Activated CD4-positive, alpha-beta T cell treated with anti-CD3 and anti-CD28 coated beads for 48 hours (primary cell): Measurements from ENCODE around the gene BSND.

Source experiments
- DNase-seq: peaks from one replicate; pipeline ENCODE4 v3.0.0-alpha.2; 2020

The BSND gene

DNA sequence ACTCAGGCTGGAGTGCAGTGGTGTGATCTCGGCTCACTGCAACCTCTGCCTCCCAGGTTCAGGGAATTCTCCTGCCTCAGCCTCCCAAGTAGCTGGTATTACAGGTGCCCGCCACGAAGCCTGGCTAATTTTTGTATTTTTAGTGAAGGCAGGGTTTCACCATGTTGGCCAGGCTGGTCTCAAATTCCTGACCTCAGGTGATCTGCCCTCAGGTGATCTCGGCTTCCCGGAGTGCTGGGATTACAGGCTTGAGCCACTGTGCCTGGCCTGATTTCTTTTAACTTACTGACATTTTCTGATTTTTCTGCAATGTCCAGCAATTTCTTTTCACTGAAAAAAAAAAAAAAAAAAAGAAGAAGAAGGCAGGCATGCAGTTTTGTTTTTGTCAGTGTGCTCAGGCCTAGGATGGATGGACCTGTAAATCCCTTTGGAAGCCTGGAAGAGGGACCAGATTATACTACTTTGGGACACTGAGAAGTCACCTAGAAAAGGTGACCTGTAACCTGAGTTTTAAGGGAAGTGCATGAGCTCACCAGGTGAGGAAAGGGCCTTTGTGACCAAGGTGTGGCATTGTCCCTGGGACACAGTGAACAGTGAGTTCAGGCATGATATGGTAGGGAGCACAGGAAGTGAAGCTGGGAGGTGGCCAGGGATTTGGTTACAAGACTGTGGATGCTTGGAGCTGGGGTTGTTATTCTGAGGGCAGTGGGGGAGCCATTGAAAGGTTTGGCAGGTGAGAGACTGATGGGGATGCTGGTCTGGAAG, 21.0 kb upstream of the BSND start:
- no peak for DNase-seq

DNA sequence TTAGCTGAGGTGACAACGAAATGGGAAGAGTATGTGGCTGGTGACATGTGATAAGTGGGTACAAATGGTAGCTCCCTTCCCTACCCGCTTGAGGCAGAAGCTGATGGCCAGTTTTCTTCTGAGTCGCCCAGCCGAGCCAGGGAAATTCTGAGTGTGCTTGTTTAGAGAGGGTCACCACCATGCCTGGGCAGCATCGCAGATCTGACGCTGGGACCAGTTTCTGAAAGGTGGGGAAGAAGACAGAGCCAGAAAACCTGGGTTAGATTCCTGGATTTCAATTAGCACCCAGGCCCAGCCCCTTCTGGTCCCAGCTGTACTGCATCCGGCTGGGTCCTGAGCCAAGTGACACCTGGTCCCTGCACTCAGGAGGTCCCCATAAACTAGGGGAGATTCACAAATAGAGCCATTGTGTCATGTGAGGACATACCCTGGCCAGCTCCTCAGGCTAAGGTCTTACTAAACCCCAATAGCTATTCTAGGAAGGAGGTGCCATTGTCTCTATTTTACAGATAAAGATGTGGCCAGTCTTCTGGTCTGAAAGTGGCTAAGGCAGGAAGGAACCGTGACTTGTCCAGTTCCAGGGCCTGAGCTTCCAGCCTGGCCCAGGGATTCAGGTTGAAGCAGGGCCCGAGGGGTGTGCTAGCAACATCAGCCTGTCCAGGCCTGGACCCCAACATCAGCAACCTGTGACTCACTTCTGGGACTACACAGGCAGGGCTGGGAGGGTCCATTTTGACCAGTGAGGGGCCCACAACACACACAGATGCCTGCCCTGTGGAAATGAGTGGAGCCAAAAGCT, 20.0 kb upstream of the BSND start:
- DNase-seq: no peak

DNA sequence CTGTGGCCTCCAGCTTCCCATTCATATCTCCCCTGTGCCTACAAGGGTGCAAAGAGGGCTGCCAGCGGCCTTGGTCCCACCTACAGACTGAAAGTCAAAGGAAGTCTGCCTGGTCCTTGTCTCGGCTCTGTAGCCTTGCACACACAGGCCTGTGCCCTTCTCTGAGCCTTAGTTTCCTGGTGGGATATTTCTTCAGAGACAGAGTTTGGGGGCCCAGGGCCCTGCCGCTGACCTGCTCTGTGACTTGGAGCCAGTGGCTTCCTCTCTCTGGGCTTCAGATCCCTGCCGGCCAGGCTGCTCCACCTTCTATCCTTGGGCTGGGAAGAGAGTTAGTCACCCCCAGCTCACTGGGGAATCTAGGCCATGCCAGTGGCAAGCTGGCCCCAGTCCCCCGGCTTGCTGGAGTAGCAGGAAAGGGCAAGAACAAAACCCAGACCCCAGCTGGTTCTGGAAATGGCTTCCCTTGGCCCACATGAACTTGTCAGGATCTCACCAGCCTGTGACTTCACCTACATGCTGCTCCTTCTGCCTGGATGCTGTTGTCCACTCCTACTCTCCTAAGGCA, 19.3 kb upstream of the BSND start:
- DNase-seq: no peak

DNA sequence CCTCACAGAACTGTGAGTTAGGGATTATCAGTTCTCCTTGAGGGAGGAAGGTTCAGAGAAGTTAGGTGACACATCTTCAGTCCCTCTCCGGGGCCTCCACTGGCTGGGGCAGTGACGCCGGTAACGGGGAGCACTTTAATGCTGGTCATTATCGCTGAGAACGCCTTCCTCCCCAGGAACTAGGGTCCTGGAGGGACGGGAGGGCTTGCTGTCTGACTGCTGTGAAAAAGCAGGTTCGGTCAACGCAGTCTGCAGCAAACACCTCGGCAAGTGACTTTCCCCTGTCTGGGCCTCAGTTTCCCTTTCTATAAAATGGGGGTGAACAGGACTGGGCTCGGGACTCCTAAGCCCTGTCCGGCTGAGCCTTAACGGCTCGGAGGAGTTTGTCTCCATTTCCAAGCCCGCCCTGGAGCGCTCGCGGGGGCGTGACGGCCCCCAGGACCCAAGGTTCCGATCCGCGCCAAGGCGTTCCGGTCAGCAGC, 18.6 kb upstream of the BSND start:
- DNase-seq: no peak

DNA sequence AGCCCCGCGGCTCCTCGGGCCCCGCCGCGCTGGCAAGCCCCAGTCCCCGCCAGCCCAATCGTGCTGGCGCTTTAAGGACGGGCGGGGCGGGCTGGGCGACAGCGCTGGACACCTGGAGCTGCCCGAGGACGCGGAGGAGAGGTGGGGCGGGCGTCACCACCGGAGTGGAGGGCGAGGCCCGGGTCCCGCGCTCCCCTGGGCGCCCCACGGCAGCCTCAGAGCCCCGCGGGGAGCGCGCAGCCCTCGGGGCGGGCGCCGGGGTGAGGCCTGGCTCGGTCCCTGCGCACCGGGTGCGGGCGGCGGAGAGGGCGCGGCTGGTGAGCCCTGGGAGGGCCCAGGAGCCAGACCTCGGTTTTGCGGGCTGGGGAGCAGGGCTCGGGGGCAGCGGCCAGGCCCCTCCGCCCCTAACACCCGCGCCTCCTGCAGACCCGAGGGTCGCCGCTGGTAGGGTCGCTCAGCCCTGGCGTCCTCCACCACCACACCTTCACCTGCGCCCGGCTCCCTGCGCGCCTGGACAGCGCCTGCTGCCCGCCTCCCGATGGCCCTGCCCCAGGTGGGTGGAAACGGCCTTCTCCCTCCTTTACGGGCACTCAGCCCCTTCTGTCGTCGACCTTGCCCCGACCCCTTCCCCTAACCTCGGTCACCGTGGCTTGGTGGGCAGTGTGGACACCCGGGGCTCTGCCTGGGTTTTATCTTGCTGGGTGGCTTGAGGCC, 18.0 kb upstream of the BSND start, which contains the start of gene TMEM61:
TSS of gene TMEM61 (plus strand) at position 101 of the 714 bp plus-strand sequence. CDS start at position 539, 438 bp downstream.
- DNase-seq: no peak

DNA sequence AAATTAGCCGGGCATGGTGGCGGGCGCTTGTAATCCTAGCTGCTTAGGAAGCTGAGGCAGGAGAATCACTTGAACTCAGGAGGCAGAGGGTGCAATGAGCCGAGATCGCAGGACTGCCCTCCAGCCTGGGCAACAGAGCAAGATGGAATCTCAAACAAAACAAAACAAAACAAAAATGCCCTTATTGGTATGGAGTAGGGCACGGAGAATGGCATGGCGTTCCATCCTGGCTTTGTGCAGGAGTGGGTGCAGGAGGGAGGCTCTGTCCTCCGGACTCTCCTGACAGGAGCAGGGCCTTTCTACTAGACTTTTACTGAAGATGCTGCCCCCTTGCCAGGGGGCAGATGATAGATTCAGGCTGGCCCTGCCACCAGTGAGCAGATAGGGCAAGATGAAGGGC, 17.3 kb upstream of the BSND start:
- DNase-seq: no peak

DNA sequence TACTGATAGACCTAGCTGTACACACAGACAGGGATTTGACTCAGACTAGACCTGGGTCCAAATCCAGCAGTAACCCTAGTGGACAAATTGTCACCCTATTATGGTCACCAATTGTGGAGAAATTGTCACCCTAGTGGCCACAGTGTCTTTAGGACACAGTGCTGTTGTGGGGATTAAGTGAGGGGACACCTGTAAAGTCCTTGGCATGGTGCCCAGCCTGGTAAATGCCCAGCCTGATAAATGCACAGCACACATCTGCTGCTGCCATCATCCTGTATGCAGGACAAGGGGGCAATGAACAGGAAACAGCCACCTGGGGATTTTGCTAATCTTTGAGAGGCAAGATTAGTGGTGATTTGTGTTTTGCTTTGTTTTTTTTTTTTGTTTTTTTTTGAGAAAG, 16.0 kb upstream of the BSND start:
- no peak for DNase-seq

DNA sequence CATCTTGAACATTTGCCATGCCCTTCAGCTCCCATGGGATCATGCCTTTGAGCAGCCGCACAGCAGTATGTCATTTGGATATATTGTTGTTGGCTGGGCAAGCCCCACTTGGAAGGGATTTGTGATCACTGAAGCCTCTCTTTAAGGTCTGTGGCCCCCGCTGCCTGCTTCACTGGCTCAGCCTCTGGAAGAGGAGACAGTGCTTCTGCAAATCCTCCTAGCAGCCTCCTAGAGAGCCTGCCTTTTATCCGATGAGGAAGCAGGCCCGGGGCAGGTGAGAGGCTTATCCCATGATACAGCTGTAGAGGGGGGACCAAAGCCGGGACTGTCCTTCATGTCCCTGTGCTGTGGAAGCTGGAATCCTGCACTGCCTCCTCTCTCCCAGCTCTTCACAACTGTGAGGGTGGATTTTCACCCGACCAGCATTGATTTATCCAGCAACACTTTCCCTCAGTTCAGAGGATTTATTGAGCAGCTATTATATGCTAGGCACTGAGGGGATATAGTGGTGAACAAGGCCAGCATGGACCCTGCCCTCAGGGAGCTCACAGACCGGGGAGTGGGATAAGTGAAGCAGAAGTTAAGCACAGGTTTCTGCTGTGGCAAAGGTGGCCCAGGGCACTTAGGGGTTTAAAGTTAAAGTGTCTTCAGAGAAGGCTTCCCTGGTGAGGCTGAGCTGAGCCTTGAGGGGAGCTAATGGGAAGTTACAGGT, 14.4 kb upstream of the BSND start:
- no peak for DNase-seq

DNA sequence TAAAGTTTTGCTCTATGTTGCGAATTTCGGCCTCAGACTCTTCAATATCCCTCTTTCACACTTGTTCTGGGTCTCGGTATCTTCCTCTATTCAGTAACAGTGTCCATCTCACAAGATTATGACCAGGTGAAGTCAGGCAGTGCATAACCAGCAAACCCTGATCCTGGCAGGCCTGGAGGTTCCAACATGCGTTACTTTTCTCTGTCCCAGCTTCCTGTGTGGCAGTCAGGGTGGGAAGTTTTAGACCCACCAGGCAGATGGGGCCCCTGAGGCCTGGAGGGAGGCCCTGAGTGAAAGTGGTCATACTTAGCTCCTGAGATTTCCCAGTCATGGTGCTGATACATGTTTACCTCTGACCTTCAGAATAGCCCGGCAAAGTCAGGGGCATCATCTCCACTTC, 13.2 kb upstream of the BSND start:
- no peak for DNase-seq

DNA sequence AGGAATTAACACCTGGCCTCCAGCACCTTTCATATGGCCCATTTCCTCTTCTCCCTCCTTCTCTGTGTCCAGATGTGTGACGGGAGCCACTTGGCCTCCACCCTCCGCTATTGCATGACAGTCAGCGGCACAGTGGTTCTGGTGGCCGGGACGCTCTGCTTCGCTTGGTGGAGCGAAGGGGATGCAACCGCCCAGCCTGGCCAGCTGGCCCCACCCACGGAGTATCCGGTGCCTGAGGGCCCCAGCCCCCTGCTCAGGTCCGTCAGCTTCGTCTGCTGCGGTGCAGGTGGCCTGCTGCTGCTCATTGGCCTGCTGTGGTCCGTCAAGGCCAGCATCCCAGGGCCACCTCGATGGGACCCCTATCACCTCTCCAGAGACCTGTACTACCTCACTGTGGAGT, 12.7 kb upstream of the BSND start:
- no peak for DNase-seq

DNA sequence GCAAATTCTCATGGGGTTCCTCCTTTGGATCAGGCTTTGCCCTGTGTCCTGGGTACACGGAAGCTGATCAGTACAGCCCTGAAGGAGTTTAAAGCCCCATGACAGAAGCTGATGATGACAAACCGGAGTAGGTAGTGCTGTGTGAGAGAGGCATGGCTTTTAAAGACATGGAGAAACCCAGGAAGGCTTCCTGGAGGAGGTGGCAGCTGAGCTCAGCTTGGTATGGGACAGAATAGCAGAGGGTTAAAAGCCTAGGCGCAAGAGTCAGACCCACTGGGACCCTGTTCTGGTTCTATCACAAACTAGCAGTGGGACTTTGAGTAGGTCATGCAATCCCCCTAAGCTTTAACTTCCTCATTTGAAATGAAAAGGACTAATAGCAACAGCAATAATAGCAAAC, 12.2 kb upstream of the BSND start:
- no peak for DNase-seq

DNA sequence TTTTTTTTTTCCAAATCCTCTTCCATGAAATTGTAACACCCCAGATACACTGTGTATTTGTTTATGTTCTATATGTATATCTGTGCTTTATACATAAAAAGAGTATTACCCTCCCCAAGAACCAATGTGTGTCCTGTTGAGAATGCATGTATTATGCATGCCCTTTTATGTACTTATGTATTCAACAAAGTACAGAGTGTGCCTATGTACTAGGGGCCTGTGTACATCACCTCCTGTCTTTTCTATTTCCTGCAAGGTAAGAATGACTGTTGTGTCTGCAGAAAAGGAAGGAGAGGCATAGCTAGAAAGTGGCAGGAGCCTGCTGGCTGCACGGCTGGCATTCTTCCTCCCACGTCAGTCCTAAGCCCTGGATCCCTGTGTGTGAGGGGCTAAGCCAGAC, 11.3 kb upstream of the BSND start:
- no peak for DNase-seq

DNA sequence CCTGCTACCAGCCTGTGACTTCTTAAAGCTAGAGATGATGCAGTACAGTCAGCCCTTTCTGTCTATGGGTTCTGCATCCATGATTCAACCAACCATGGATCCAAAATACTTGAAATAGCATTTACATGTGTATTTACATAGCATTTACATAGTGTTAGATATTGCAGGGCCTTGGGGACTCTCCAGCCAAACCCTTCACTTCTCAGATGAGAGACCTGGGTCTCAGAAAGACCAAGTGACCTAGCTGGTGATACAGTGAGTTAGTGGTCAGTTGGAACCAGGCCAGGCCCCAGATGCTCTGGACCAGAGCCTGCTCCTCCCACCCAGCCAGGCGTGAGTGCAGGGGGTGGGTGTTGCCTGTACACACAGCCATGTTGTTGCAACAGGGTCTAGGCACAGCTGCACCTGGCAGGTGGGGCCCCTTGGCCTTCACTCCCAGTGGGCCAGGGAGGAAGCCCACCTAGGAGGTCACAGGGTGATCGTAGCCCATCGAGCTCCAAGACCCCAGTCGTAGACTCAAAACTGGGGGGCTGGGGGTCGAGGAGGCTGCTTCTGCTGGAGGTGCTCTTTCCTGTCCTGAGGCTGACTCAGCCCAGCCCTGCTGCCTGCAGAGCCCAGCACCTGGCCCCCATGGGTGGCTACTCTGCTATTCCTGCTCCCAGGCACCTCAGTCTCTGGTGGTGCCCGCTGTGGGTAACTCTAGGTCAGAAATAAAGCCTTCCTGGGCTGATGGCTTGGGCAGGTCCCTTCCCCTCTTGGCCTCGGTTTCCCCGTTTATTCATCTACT, 10.6 kb upstream of the BSND start:
- DNase-seq: no peak

DNA sequence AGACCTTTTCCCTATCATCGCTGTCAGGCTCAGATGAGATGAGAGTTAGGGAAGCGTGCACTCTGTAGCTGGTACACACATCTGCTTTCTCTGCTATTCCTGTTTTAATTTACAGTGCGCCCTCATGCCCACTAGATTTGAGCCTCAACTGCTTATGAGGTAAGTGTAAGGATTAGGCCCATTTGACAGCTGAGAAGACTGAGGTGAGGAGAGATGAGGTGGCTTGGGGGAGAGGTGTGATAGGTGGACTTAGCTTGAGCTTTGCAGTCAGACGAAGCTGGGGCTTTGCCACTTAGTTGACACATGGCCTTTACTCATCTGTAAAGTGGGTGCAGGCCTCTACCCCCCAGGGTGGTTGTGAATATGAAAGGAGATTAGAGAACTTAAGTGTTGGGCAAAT, 9.8 kb upstream of the BSND start:
- DNase-seq: no peak

DNA sequence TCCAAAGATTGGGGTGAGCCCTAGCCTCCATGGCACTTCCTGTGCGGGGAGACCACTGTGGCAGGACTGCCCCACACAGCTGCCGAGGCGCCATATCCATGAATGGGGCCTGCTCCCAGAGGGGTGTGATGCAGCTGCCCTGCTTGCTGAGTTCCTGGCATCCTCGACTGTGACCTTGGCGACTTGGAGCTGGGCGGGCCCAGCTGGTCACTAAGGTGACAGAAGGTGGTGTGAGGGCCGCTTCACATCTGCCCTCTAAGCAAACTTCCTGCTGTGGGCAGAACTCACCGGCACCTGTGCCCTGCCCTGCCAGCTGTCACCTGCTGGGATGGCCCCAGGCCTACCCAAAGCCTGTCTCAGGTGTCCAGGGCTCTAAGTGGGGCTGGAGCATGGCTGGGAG, 9.3 kb upstream of the BSND start:
- DNase-seq: no peak

DNA sequence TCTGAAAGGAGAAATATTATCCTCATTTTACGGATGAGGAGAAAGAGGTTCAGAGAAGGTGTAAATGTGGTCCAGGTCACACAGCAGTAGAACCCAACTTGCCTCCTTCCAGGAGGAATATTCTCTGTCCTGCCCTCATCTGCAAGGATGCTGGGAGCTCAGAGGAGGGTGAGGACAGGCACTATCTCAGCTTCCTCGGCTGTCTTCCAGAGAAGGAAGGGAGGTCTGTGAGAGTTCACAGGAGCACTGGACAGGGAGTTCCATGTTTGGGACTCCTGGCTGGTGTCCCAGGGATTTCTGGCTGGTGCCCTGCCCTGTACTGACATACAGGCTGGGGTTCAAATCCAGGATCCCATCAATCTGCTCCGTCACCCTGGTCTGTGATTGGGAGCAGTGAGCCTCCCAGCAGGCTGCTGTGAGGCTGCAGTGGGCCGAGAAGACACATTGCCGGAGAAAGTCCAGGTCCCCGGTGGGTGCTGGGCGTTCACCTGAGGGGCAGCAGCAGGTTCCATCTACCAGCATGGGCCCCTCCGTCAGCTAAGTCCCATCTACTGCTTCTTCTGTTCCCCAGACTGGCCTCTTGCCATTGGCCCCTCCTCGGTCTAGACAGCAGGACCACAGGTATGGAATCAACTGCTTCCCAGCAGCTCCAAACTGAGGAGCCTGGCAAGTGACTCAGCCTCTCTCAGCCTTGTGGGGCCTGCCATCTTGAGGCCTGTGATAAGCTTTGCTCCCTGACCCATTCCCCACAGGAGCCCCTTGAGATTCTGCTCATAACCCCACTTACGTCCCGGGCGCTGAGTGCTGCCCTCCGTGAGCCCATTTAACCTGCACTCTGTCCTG, 8.5 kb upstream of the BSND start:
- no peak for DNase-seq

DNA sequence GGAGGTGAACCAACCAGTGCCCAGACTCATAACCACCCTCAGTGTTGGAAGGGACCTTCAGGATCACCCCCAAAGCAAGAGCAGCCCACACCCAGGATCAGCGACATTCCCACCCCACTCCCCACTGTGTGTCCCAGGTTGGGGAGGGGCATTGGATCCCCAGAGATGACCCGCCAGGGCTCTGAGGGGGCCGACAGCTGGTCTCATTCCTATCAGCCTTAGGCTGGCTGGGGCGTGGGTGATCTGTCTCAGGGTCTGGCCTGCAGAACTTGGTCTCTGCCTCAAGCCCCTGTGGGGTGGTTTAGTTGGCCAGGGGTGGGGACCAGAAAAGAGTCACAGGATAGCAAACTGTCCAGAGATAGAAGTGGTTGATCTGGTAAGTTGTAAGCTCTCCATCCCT, 7.8 kb upstream of the BSND start:
- no peak for DNase-seq

DNA sequence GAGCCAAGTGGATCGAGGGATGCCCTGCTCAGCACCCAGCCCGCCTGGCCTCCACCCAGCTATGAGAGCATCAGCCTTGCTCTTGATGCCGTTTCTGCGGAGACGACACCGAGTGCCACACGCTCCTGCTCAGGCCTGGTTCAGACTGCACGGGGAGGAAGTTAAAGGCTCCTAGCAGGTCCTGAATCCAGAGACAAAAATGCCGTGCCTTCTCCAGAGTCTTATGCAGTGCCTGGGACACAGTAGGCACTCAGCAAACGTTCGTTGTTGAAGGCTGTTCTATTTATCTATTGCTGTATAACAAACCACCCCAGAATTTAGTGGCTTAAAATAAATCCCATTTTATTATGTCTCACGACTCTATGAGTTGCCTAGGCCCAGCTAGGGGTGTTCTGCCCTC, 6.8 kb upstream of the BSND start:
- DNase-seq: no peak

DNA sequence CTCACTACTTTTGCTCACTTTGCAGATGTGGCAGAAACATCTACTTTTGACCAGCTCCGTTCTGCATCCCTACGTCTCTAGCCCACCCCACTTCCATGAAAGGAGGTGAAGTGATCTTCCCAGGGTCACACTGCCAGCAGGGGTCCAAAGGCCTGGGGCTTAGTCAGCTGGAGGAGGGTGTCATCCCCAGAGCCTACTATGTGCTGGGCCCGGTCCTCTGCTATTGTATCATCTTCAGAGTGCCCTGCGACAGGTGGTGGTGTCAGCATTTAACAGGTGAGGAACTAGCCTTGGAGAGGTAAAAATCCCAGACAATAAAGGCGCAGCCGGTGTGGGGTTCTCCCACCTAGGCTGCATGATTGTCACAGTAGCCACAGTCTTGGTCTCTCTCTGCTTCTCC, 5.6 kb upstream of the BSND start:
- no peak for DNase-seq

DNA sequence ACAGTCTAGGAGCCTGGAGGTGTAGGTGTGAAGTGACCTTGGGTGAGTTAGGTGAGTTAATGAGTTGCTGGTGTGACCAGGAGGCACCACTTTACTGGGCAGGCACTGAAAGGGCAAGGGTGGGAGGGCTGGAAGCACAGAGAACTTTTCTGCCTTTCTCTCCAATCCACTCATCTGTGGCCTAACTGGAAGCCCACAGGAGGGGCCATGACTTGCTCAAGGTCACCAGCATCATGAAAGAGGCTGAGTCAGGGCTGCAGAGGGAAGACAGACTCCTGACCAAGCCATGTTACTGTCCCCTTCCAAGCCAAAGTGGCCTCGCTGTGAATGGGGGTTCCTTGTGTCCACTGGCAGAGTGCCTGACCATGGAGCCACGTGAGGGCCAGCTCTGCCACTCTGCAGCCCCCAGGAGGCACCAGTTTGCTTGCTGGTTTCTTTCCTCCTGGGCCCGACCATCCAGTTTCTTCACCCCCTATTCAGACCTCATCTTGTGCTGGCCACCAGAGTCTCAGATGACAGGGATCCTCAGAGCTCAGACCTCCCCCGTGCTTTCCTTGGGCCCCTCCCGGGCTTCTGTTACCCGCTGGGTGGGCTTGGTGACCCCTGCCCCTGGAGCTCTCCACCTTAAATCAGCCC, 4.3 kb upstream of the BSND start:
- no peak for DNase-seq
